Heart right ventricle (tissue), 16 donors: Measurements from ENCODE around the gene ENPP1. TPM values are rescaled to one million over a fixed set of nuclear protein-coding genes. Genes with fewer than 3 reads are reported as not detected.

Source experiments
- ATAC-seq, 8 donors: fragments of 200-7000 bp; cut with Tn5 transposase; one replicate each; pipeline ENCODE4 v1.9.1; 2020; ENCODE audit warnings: mild to moderate bottlenecking in 8 of 8, moderate library complexity in 8 of 8, moderate number of reproducible peaks in 1 of 8
- DNase-seq, 2 donors: peaks; one replicate each; pipeline ENCODE4 v3.0.0-alpha.2; 2020
- H3K27ac ChIP-seq, 10 donors: fragments of 200-600 bp; sonication (generic) in 2 of 10; one replicate each; pipeline versions ENCODE4 v1.5.0 to v1.8.0; 2020 to 2022; ENCODE audit warnings: mild to moderate bottlenecking in 3 of 10
- H3K27me3 ChIP-seq, 7 donors: fragments of 200-600 bp; one replicate each; pipeline ENCODE4 v1.8.0; 2021 to 2022; ENCODE audit warnings: mild to moderate bottlenecking in 2 of 7
- H3K36me3 ChIP-seq, 9 donors: fragments of 200-600 bp; sonication (generic) in 1 of 9; one replicate each; pipeline versions ENCODE4 v1.5.0 to v1.8.0; 2020 to 2022; ENCODE audit warnings: mild to moderate bottlenecking in 2 of 9
- H3K4me1 ChIP-seq, 9 donors: fragments of 200-600 bp; sonication (generic) in 1 of 9; one replicate each; pipeline versions ENCODE4 v1.5.0 to v1.8.0; 2020 to 2022; ENCODE audit warnings: mild to moderate bottlenecking in 4 of 9
- H3K4me3 ChIP-seq, 10 donors: fragments of 200-600 bp; sonication (generic) in 2 of 10; one replicate each; pipeline versions ENCODE4 v1.5.0 to v1.8.0; 2020 to 2022; ENCODE audit warnings: mild to moderate bottlenecking in 7 of 10, moderate library complexity in 2 of 10
- H3K9me3 ChIP-seq, 11 donors: fragments of 200-600 bp in 10 of 11; sonication (generic) in 2 of 11; one replicate each; pipeline versions ENCODE4 v1.5.0 to v1.8.0; 2013 to 2022; ENCODE audit warnings: mild to moderate bottlenecking in 2 of 11, control low read depth in 1 of 11, moderate library complexity in 1 of 11
- WGBS, 2 donors: extraction: QIAGEN DNeasy Blood & Tissue Kit; methylation state at CpG; one replicate each; pipeline ENCODE4 v1.1.7; 2013; ENCODE audit warnings: inconsistent platforms in 1 of 2; 5-methylcytosine and 5-hydroxymethylcytosine counted together
- intact Hi-C, 10 donors: fragments of 100-400 bp; cut with DNase I; formaldehyde crosslinking; loops; one replicate each; pipeline versions ENCODE4 v1.11.1 to v1.14.2; 2022
- long read RNA-seq, 3 donors: library from polyadenylated mRNA; unstranded; transcript quantifications; one replicate each; pipeline ENCODE4 v2.0.0, GENCODE V29; 2020 to 2021
- polyA plus RNA-seq, 2 donors: library from polyadenylated mRNA; stranded (reverse); fragments of 200-250 nt; gene quantifications; one replicate each; pipeline ENCODE4 v1.2.3, GENCODE V29; 2013
- total RNA-seq, 10 donors: library from RNA; stranded (reverse); fragmentation: NEBNext Ultra II Directional in 3 of 10; extraction: Animal tissue kit (Norgen Biotek cat#: 25700) in 3 of 10; gene quantifications; one replicate each; pipeline versions ENCODE4 v1.2.1 to v1.2.4, GENCODE V29; 2021 to 2023
- TF ChIP-seq, protein P1 (sequence below), 9 donors: fragments of 200-600 bp; sonication (generic) in 2 of 9; IDR thresholded peaks; one replicate each; pipeline versions ENCODE4 v1.5.0 to v1.8.0; 2021 to 2022; ENCODE audit warnings: antibody characterized with exemption in 9 of 9, mild to moderate bottlenecking in 5 of 9, moderate library complexity in 1 of 9
- donor health status: Arrhythmogenic right ventricular cardiomyopathy.
- donor health status: ischemic (EF 13 %, LVEDD 7.1; RV severe dilation, severe dysfunction).
- donor health status: healthy with polysubstance abuse.
- donor health status: DM: no; HTN: yes; CAD: no.
- donor health status: DM: no; HTN: no; CAD: no.
- donor health status: ischemic (EF 25% LVEDD 6.9; RV normal size, moderate dysfunction).
- donor health status: ischemic (EF 25% LVEDD 5.7; RV mildly dilated, moderate dysfunction).
- donor health status: healthy.
- donor health status: DM: yes; HTN: yes; CAD: no.
- donor health status: Ischemic cardiomyopathy.
- donor health status: ischemic (EF 35%, LVEDD 5.7; RV mildly dilated, moderate dysfunction).
- donor health status: nonischemic (EF 11% LVEDD 7.7; RV severe dilation, severe dysfunction).
- donor health status: DM: yes; HTN: yes; CAD: no.
- donor health status: PGD.
- donor health status: ischemic (EF 29% LVEDD 5.4; RV normal size, mild dysfunction).
- donor health status: nonischemic (EF 23%, LVEDD 6.1; RV moderate dilation, normal function).

The ENPP1 gene
- total RNA-seq = 1 to 10 TPM; 1.1 to 3.2 (median 2.1) TPM
- 1 to 10 TPM in 1 of 2 donors, under 1 TPM in 1; 0.45 to 2.3 TPM for polyA plus RNA-seq
- long read RNA-seq, donor 1, full-length matches to known transcripts = 1 of 2 reads
- long read RNA-seq, donor 1, partial matches to known transcripts = 1 of 2 reads
- long read RNA-seq, donor 1, other reads (novel, unspliced or antisense) = 0 of 2 reads
- long read RNA-seq, donor 2, full-length matches to known transcripts = 1 of 1 reads
- long read RNA-seq, donor 2, partial matches to known transcripts = 0 of 1 reads
- long read RNA-seq, donor 2, other reads (novel, unspliced or antisense) = 0 of 1 reads
- long read RNA-seq, donor 3, full-length matches to known transcripts = 1 of 2 reads
- long read RNA-seq, donor 3, partial matches to known transcripts = 0 of 2 reads
- long read RNA-seq, donor 3, other reads (novel, unspliced or antisense) = 1 of 2 reads

DNA sequence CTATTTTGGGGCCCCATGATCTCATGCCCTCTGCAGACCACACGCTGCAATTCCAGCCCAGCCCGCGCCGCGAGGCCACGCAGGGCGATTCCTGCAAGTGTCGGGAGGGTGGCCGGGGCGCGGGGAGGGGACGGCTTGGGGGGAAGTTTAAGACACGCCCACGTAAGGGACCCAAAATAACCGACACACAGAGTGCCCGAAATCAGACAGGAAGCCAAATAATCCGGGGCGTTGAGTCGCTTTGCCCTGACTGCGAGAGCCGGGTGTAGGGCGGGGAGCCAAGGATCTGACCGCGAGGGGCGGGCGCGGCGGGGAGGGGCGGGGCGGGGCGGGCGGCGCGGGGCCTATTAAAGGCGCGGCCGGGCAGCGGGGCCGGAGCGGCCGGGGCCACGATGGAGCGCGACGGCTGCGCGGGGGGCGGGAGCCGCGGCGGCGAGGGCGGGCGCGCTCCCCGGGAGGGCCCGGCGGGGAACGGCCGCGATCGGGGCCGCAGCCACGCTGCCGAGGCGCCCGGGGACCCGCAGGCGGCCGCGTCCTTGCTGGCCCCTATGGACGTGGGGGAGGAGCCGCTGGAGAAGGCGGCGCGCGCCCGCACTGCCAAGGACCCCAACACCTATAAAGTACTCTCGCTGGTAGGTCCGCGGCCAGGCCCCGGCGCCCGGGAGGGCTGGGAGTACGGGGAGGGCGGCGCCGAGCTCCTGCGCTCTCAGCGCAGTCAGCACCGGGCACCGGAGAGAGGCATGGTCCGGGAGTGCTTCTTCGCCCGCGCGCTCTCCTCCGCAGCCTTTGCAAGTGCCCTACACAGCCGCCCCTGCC, at the start of gene ENPP1:
Gene ENPP1 (plus strand): TSS at position 377 of the 816 bp plus-strand sequence. CDS start 16 bp downstream, at position 393.
- 0% methylated on average over 78 to 99 of the region's 99 CpGs for WGBS, 2 donors
- Histone ChIP-seq H3K27ac (peak within 1 kb of the TSS in 9 of 10 donors; percentile 60 to 80 (median 67)), H3K36me3 (no peaks in the 10 kb centered on the region), H3K9me3 (no peaks in the 10 kb centered on the region), H3K27me3 (peaks cover 0 to 38% (median 0%) of the 10 kb centered on the region in 7 donors), H3K4me3 (peak within 1 kb of the TSS; percentile 54 to 78 (median 68)), H3K4me1 (peaks cover 0 to 19% (median 10%) of the 10 kb centered on the region in 9 donors)
- TF ChIP-seq, protein P1, sequence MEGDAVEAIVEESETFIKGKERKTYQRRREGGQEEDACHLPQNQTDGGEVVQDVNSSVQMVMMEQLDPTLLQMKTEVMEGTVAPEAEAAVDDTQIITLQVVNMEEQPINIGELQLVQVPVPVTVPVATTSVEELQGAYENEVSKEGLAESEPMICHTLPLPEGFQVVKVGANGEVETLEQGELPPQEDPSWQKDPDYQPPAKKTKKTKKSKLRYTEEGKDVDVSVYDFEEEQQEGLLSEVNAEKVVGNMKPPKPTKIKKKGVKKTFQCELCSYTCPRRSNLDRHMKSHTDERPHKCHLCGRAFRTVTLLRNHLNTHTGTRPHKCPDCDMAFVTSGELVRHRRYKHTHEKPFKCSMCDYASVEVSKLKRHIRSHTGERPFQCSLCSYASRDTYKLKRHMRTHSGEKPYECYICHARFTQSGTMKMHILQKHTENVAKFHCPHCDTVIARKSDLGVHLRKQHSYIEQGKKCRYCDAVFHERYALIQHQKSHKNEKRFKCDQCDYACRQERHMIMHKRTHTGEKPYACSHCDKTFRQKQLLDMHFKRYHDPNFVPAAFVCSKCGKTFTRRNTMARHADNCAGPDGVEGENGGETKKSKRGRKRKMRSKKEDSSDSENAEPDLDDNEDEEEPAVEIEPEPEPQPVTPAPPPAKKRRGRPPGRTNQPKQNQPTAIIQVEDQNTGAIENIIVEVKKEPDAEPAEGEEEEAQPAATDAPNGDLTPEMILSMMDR (IDR thresholded peaks at IDR 0.05) = peak in 8 of 9 donors; percentile 15 to 53 (median 38)
- ATAC-seq = peak; percentile 93 to 98 (median 96)
- peak; percentile 78 to 80 for DNase-seq
- intact Hi-C loops = loop anchor here in 1 of 10 donors (10.0 kb wide), 1 partner anchor 113 kb away; no protein-coding TSS in a partner anchor

DNA sequence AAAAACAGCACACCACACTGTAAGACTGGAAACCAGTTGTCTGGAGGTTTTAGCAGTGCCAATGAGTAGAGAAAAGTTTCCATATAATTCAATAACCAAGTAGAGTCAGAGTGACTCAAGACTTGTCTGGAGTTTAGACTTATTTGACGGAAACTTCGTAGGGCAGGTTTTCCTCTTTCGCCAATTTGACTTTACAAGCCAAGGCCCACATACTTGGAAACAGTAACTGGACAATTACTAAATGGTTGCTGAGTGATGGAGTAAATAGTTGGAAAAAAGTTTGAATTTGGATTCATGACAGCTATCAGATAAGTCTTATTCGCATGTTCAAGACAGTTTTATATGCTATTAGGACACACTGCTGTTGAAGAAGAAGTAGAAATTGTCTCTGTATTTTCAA, 48.9 kb upstream of the ENPP1 start:
- Histone ChIP-seq H3K4me1 (peaks cover 0 to 6% (median 0%) of the 10 kb centered on the region in 9 donors), H3K27ac (no peak overlapping the region), H3K4me3 (no peak overlapping the region), H3K27me3 (no peaks in the 10 kb centered on the region), H3K9me3 (no peaks in the 10 kb centered on the region), H3K36me3 (no peaks in the 10 kb centered on the region)
- 69 to 75% methylated on average over 4 of the region's 4 CpGs for whole genome bisulfite sequencing, 2 donors
- intact Hi-C loops = no loop called here
- DNase-seq (no peak), ATAC-seq (peak in 4 of 8 donors; percentile 25 to 41 (median 31))
- TF ChIP-seq, protein P1 (IDR thresholded peaks at IDR 0.05) = no peak

DNA sequence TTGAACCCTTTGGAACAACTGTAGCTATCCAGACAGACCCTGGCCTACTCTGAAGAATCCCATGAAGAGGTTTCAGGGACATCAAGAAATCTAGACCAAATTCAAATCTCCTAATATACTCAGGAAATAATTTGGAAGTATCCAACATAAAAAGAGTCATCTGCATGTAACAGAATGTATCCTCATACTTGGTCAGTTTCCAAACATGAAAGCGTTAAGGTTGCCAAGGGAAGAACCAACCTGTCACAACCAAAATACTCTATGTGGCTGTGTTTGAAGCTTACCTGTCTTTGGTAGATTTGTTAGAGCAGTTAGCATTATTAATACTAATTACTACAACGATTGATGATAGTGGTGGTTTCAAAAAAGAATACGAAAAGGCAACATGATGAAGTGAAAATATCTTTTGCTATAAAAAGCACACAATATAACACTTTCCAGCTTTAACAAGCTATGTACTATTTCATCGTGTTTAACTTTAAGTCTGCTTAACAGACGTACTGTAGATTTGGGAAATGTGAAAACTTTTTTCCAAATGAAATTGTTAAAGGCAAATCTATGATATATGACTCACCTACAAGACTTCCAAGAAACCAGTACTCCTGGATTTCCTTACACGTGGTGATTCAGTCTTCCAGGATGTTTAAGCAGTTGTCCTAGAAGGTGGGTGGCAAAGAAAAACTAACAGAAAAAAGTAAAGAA, 46.6 kb upstream of the ENPP1 start:
- 78 to 80% methylated on average over 6 of the region's 6 CpGs for WGBS, 2 donors
- no peaks in the 10 kb centered on the region for H3K27me3 ChIP-seq
- no peaks in the 10 kb centered on the region for H3K9me3 ChIP-seq
- peaks cover 0 to 16% (median 7%) of the 10 kb centered on the region in 9 donors for H3K4me1 ChIP-seq
- no peak overlapping the region for H3K27ac ChIP-seq
- intact Hi-C loops = no loop called here
- ATAC-seq = no peak
- DNase-seq = no peak
- H3K4me3 ChIP-seq = no peak overlapping the region
- H3K36me3 ChIP-seq = no peaks in the 10 kb centered on the region
- TF ChIP-seq, protein P1 (IDR thresholded peaks at IDR 0.05) = no peak

DNA sequence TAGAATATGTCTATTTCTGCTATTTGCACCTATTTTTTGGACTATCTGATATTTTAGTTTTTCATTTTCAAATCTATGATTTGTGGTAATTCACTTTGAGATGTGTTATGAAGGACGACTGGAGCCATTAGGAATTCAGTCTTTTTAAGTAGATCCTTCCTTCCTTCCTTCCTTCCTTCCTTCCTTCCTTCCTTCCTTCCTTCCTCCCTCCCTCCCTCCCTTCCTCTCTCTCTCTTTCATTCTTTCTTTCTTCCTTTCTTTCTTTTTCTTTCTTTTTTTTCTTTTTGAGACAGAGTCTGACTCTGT, 46.1 kb upstream of the ENPP1 start:
- 56 to 65% methylated on average over 1 of the region's 1 CpG for WGBS, 2 donors
- intact Hi-C loops = no loop called here
- no peak overlapping the region for H3K27ac ChIP-seq

More for the DNA sequence above, 46.1 kb upstream of the ENPP1 start:
- no peaks in the 10 kb centered on the region for H3K36me3 ChIP-seq
- H3K4me1 ChIP-seq = peaks cover 0 to 18% (median 7%) of the 10 kb centered on the region in 9 donors
- no peak overlapping the region for H3K4me3 ChIP-seq
- no peaks in the 10 kb centered on the region for H3K27me3 ChIP-seq
- TF ChIP-seq, protein P1 (IDR thresholded peaks at IDR 0.05) = no peak
- DNase-seq (no peak), ATAC-seq (no peak)
- H3K9me3 ChIP-seq = no peaks in the 10 kb centered on the region
